NT2/D1 (cell line): ENCODE measurements around the gene VAV3.

ENCODE experiments used
- DNase-seq: peaks from one replicate; pipeline ENCODE4 v3.0.0-alpha.2; 2011; ENCODE audit warnings: low read depth, low spot score
- H3K27me3 ChIP-seq: 2 replicates; pipeline ENCODE4 v1.6.0; 2011; ENCODE audit warnings: mild to moderate bottlenecking; ENCODE audit not compliant: insufficient read length, insufficient read depth
- H3K36me3 ChIP-seq: 2 replicates; pipeline ENCODE4 v1.6.1; 2011; ENCODE audit warnings: mild to moderate bottlenecking, low read length, mixed read lengths; ENCODE audit not compliant: insufficient read depth, insufficient read length
- H3K4me1 ChIP-seq: 2 replicates; pipeline ENCODE4 v1.5.1; 2011; ENCODE audit not compliant: insufficient read depth, insufficient read length
- H3K4me3 ChIP-seq: 2 replicates; pipeline ENCODE4 v1.5.1; 2011; ENCODE audit warnings: low read depth; ENCODE audit not compliant: insufficient read length
- H3K9ac ChIP-seq: 2 replicates; pipeline ENCODE4 v1.6.0; 2011; ENCODE audit warnings: low read depth; ENCODE audit not compliant: insufficient read length
- H3K9me3 ChIP-seq: 2 replicates; pipeline ENCODE4 v1.5.1; 2011; ENCODE audit warnings: mild to moderate bottlenecking, low read length; ENCODE audit not compliant: insufficient read depth
- SUZ12 ChIP-seq: IDR thresholded peaks from 2 replicates; pipeline ENCODE4 v1.6.1; 2011; ENCODE audit not compliant: insufficient read length, insufficient read depth; ENCODE audit errors: extremely low read depth
- YY1 ChIP-seq: IDR thresholded peaks from 2 replicates; pipeline ENCODE4 v1.6.1; 2011; ENCODE audit not compliant: insufficient read length, insufficient read depth
- ZNF274 ChIP-seq: IDR thresholded peaks from 2 replicates; pipeline ENCODE4 v1.6.1; 2011; ENCODE audit warnings: mild to moderate bottlenecking, low read depth, low read length

The VAV3 gene

GRCh38 chr1:107692580-107693345 lies 272.2 kb downstream of the VAV3 start:
- Histone ChIP-seq H3K27me3 (no peaks in the 10 kb centered on the region), H3K4me1 (peaks cover 3% of the 10 kb centered on the region), H3K9me3 (no peaks in the 10 kb centered on the region), H3K36me3 (no peaks in the 10 kb centered on the region), H3K9ac (no peak overlapping the region), H3K4me3 (no peak overlapping the region)
- DNase-seq = no peak
- TF ChIP-seq SUZ12 (no peak), YY1 (no peak), ZNF274 (no peak)

DNA sequence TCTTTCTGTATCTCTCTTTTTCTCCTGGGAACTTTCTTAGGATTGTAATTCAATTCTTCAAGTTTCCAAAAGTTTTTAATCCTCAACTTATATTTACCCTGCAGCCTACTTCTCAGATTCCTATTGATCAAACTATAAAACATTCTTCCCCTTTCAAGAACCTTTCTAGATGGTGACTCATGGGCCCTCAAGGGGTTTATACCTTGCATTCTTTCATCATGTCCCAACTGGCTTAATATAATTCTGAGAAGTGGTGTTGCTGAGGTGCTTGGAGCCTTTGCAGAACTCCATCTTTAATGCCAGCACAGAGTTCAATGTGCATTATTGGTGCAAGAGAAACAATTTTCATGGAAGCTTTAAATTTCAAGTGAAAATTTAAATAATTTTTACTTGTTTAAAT lies 273.4 kb downstream of the VAV3 start:
- Histone ChIP-seq H3K27me3 (no peaks in the 10 kb centered on the region), H3K9me3 (no peaks in the 10 kb centered on the region), H3K4me3 (no peak overlapping the region), H3K9ac (no peak overlapping the region), H3K36me3 (no peaks in the 10 kb centered on the region), H3K4me1 (peaks cover 3% of the 10 kb centered on the region)
- DNase-seq = no peak
- no peak for TF ChIP-seq ZNF274
- TF ChIP-seq YY1 = no peak
- TF ChIP-seq SUZ12 = no peak

DNA sequence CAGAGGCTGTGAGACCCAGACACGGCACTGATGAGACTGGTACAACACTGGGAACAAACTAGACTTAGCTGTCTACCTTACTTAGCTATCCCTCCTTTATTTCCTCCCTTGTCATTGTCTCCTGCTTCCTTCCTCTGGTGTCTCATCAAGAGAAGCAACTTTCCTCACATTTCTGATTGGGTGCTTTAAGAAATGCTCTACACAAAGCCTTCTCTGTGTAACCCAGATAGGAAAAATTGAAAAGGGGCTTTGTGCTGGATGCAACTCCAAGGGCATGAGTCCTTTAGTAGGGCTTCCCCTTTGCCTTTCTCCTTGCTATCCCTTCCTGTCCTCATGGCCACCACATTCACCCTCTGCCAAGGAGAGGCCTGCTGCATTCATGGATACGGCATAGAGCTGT lies 274.5 kb downstream of the VAV3 start:
- no peak overlapping the region for H3K4me3 ChIP-seq
- DNase-seq = no peak
- peaks cover 3% of the 10 kb centered on the region for H3K4me1 ChIP-seq
- no peaks in the 10 kb centered on the region for H3K9me3 ChIP-seq
- TF ChIP-seq YY1 (no peak), ZNF274 (no peak), SUZ12 (no peak)
- H3K36me3 ChIP-seq = no peaks in the 10 kb centered on the region
- H3K9ac ChIP-seq = no peak overlapping the region
- no peaks in the 10 kb centered on the region for H3K27me3 ChIP-seq

GRCh38 chr1:107689733-107690132 lies 275.2 kb downstream of the VAV3 start:
- Histone ChIP-seq H3K9ac (no peak overlapping the region), H3K36me3 (no peaks in the 10 kb centered on the region), H3K9me3 (no peaks in the 10 kb centered on the region), H3K4me3 (no peak overlapping the region), H3K27me3 (no peaks in the 10 kb centered on the region), H3K4me1 (peaks cover 3% of the 10 kb centered on the region)
- DNase-seq = no peak
- TF ChIP-seq SUZ12 (no peak), YY1 (no peak), ZNF274 (no peak)

- Histone ChIP-seq H3K27me3 (no peaks in the 10 kb centered on the region), H3K36me3 (no peaks in the 10 kb centered on the region), H3K4me3 (no peak overlapping the region), H3K9me3 (no peaks in the 10 kb centered on the region), H3K9ac (no peak overlapping the region), H3K4me1 (peaks cover 3% of the 10 kb centered on the region)
- TF ChIP-seq ZNF274 (no peak), SUZ12 (no peak), YY1 (no peak)
- peak; percentile 43 for DNase-seq
These were observed 275.8 kb downstream of the VAV3 start for GRCh38 chr1:107689159-107689558.

GRCh38 chr1:107687849-107688753 lies 276.9 kb downstream of the VAV3 start:
- Histone ChIP-seq H3K36me3 (no peaks in the 10 kb centered on the region), H3K4me3 (no peak overlapping the region), H3K9ac (no peak overlapping the region), H3K27me3 (no peaks in the 10 kb centered on the region), H3K4me1 (peaks cover 3% of the 10 kb centered on the region), H3K9me3 (no peaks in the 10 kb centered on the region)
- no peak for DNase-seq
- no peak for TF ChIP-seq SUZ12
- TF ChIP-seq YY1 = no peak
- TF ChIP-seq ZNF274 = no peak

DNA sequence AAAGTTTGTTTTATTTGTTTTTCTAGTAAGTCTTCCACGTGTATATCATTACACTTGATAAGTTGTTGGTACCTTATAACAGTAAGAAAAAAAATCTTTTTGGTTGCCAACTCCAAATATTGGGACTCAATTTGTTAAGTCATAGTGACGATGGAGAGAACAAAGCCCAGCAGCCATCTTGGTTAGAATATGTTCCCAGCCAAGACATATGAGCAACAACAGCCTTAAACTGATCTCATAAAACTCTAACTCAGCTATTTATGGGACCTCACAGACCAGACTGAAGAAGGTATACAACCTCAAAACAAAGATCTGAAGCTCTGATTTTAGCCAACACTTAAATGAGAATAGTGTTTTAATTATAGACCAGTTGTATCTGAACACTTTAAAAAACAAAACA lies 281.3 kb downstream of the VAV3 start:
- no peaks in the 10 kb centered on the region for H3K36me3 ChIP-seq
- no peak for DNase-seq
- no peak overlapping the region for H3K4me3 ChIP-seq
- no peaks in the 10 kb centered on the region for H3K27me3 ChIP-seq
- TF ChIP-seq YY1 (no peak), SUZ12 (no peak), ZNF274 (no peak)
- no peaks in the 10 kb centered on the region for H3K9me3 ChIP-seq
- H3K4me1 ChIP-seq = no peaks in the 10 kb centered on the region
- no peak overlapping the region for H3K9ac ChIP-seq
